Neural cell (in vitro differentiated cells): ENCODE results near the gene PAK1.

ENCODE experiments used
- CTCF ChIP-seq: fragments of 450-650 bp; IDR thresholded peaks from 2 replicates; pipeline ENCODE4 v1.5.1; 2014; ENCODE audit warnings: antibody characterized with exemption, mild to moderate bottlenecking, moderate library complexity; ENCODE audit not compliant: poor library complexity, severe bottlenecking
- EZH2 ChIP-seq: fragments of 200-600, 300-800 bp; shearing (Covaris generic), sonication (generic); IDR thresholded peaks from 2 replicates; pipeline ENCODE4 v1.6.1; 2014; ENCODE audit warnings: antibody characterized with exemption, low read length, borderline replicate concordance, mild to moderate bottlenecking; ENCODE audit not compliant: insufficient read depth, poor library complexity, severe bottlenecking
- POLR2AphosphoS5 ChIP-seq: IDR thresholded peaks from 2 replicates; pipeline ENCODE4 v1.6.1; 2012
- SMC3 ChIP-seq: fragments of 450-650 bp; conservative IDR thresholded peaks from 2 replicates; pipeline ENCODE4 v1.6.1; 2014; ENCODE audit warnings: antibody characterized with exemption, mild to moderate bottlenecking, moderate library complexity; ENCODE audit not compliant: poor library complexity

- no peak for TF ChIP-seq CTCF
- TF ChIP-seq POLR2AphosphoS5 = no peak
- no peak for TF ChIP-seq EZH2
- no peak for TF ChIP-seq SMC3
Observed at GRCh38 chr11:77377734-77378133, 96.2 kb downstream of the PAK1 start.
